SK-N-SH (cell line): ENCODE data around the gene CELF4. TPM values are rescaled to one million over a fixed set of nuclear protein-coding genes. Genes with fewer than 3 reads are reported as not detected.

ENCODE experiments used
- CTCF ChIA-PET: fragments of 300-600, 350-600 bp; formaldehyde crosslinking; extraction: SDS; loops from one replicate; lab custom pipeline; 2021; lab: Yijun Ruan, JAX
- POLR2A ChIA-PET: fragments of 350-600 bp; sonication (Branson Sonifier 250); formaldehyde crosslinking; extraction: SDS; loops from one replicate; lab custom pipeline; 2020; ENCODE audit warnings: antibody characterized with exemption, inconsistent platforms; lab: Yijun Ruan, JAX
- DNase-seq: peaks from one replicate; pipeline ENCODE4 v3.0.0; 2012
- H2AFZ ChIP-seq: fragments of 200-600 bp; sonication (generic); 2 replicates; pipeline ENCODE4 v1.8.1; 2016; ENCODE audit warnings: antibody characterized with exemption, mild to moderate bottlenecking, low read depth
- H3F3A ChIP-seq: fragments of 200-600 bp; sonication (generic); replicated peaks from 2 replicates; pipeline ENCODE3; 2016; ENCODE audit warnings: antibody characterized with exemption, mild to moderate bottlenecking; ENCODE audit not compliant: insufficient read depth
- H3K27ac ChIP-seq, 2 experiments: fragments of 200-500 bp in 1 of 2; fragments of 200-600 bp in 1 of 2; sonication (Bioruptor generic) in 1 of 2; sonication (generic), shearing (Covaris generic) in 1 of 2; 2 replicates each; pipeline versions ENCODE4 v1.5.1 to v1.6.1; 2014 to 2016; ENCODE audit warnings: low read depth in 2 of 2, inconsistent platforms in 1 of 2, low read length in 1 of 2, mild to moderate bottlenecking in 1 of 2, mixed read lengths in 1 of 2
- H3K27me3 ChIP-seq: fragments of 200-600 bp; sonication (generic), shearing (Covaris generic); 2 replicates; pipeline ENCODE4 v1.6.1; 2016; ENCODE audit warnings: mixed run types; ENCODE audit not compliant: insufficient read depth
- H3K36me3 ChIP-seq, 2 experiments: fragments of 200-500 bp in 1 of 2; fragments of 200-600 bp in 1 of 2; sonication (Bioruptor generic) in 1 of 2; sonication (generic) in 1 of 2; replicated peaks in 1 of 2; 2 replicates each; pipeline versions ENCODE3 to v1.5.1; 2014 to 2016; ENCODE audit warnings: low read length in 1 of 2, mild to moderate bottlenecking in 1 of 2; ENCODE audit not compliant: insufficient read depth in 2 of 2, control insufficient read depth in 1 of 2
- H3K4me1 ChIP-seq, 2 experiments: fragments of 200-500 bp in 1 of 2; fragments of 200-600 bp in 1 of 2; sonication (Bioruptor generic) in 1 of 2; sonication (generic), shearing (Covaris generic) in 1 of 2; 2 replicates each; pipeline versions ENCODE4 v1.5.1 to v1.6.1; 2014 to 2016; ENCODE audit warnings: low read depth in 1 of 2, low read length in 1 of 2, mixed run types in 1 of 2; ENCODE audit not compliant: insufficient read depth in 2 of 2, control insufficient read depth in 1 of 2
- H3K4me2 ChIP-seq: fragments of 200-600 bp; sonication (generic), shearing (Covaris generic); 2 replicates; pipeline ENCODE4 v1.6.1; 2017; ENCODE audit warnings: mixed run types
- H3K4me3 ChIP-seq, 2 experiments: fragments of 200-500 bp in 1 of 2; fragments of 200-600 bp in 1 of 2; sonication (Bioruptor generic) in 1 of 2; sonication (generic), shearing (Covaris generic) in 1 of 2; 2 replicates each; pipeline versions ENCODE4 v1.5.1 to v1.8.1; 2014 to 2016; ENCODE audit warnings: low read depth in 2 of 2, inconsistent platforms in 1 of 2, low read length in 1 of 2, mild to moderate bottlenecking in 1 of 2, mixed read lengths in 1 of 2, moderate library complexity in 1 of 2
- H3K79me2 ChIP-seq: fragments of 200-600 bp; sonication (generic); 2 replicates; pipeline ENCODE4 v1.8.1; 2017; ENCODE audit warnings: mild to moderate bottlenecking; ENCODE audit not compliant: insufficient read depth
- H3K9ac ChIP-seq: fragments of 200-600 bp; sonication (generic); 2 replicates; pipeline ENCODE4 v1.6.1; 2017; ENCODE audit warnings: mixed run types
- H3K9me2 ChIP-seq: fragments of 200-600 bp; sonication (generic); 2 replicates; pipeline ENCODE4 v1.6.1; 2017; ENCODE audit warnings: mixed run types
- H3K9me3 ChIP-seq: fragments of 200-600 bp; sonication (generic); 2 replicates; pipeline ENCODE4 v1.6.1; 2017; ENCODE audit warnings: mixed run types, mild to moderate bottlenecking, moderate library complexity
- H4K20me1 ChIP-seq: fragments of 200-600 bp; sonication (generic); 2 replicates; pipeline ENCODE4 v1.6.1; 2017; ENCODE audit warnings: mild to moderate bottlenecking, mixed run types; ENCODE audit not compliant: insufficient read depth
- CHD2 ChIP-seq: fragments of 150-350 bp; IDR thresholded peaks from 2 replicates; pipeline ENCODE4 v1.6.1; 2018; ENCODE audit warnings: low read length; ENCODE audit not compliant: partially characterized antibody
- EP300 ChIP-seq, 2 experiments: IDR thresholded peaks; 2 replicates each; pipeline versions ENCODE4 v1.4.0 to v1.6.1; 2012; ENCODE audit warnings: borderline replicate concordance in 1 of 2, low read depth in 1 of 2, low read length in 1 of 2
- FOXJ3 ChIP-seq: sonication (generic); formaldehyde crosslinking; IDR thresholded peaks from 2 replicates; pipeline ENCODE4 v1.5.1; 2020; ENCODE audit warnings: mild to moderate bottlenecking, missing genetic modification reagents
- FOXM1 ChIP-seq: IDR thresholded peaks from 2 replicates; pipeline ENCODE4 v1.4.0; 2012; ENCODE audit warnings: low read depth, mild to moderate bottlenecking
- JUND ChIP-seq: IDR thresholded peaks from 2 replicates; pipeline ENCODE4 v1.4.0; 2012
- MXI1 ChIP-seq: IDR thresholded peaks from 2 replicates; pipeline ENCODE4 v1.6.1; 2012; ENCODE audit warnings: mild to moderate bottlenecking, low read depth, low read length, improper control_type of control experiment
- NFIC ChIP-seq: IDR thresholded peaks from 2 replicates; pipeline ENCODE4 v1.4.0; 2012; ENCODE audit warnings: borderline replicate concordance
- RAD21 ChIP-seq: IDR thresholded peaks from 2 replicates; pipeline ENCODE4 v1.6.1; 2012; ENCODE audit warnings: mild to moderate bottlenecking, low read length
- SIN3A ChIP-seq: IDR thresholded peaks from 2 replicates; pipeline ENCODE4 v1.6.1; 2012; ENCODE audit warnings: low read depth, mild to moderate bottlenecking, low read length, moderate library complexity, borderline replicate concordance
- TAF1 ChIP-seq: IDR thresholded peaks from 2 replicates; pipeline ENCODE4 v1.6.1; 2012; ENCODE audit warnings: low read depth, mild to moderate bottlenecking, low read length, moderate library complexity, borderline replicate concordance
- WGBS: methylation state at CpG from one replicate; pipeline ENCODE4 v1.1.6; 2017; ENCODE audit warnings: low lambda C conversion rate; 5-methylcytosine and 5-hydroxymethylcytosine counted together
- polyA plus RNA-seq, 3 experiments: library from polyadenylated mRNA; depleted of rRNA; stranded (reverse); fragments of >200 nt; gene quantifications; 2 replicates each; pipeline ENCODE4 v1.2.3, GENCODE V29; 2012
- TF ChIP-seq, protein P1 (sequence below): fragments of 200-600 bp; sonication (generic); IDR thresholded peaks from 2 replicates; pipeline ENCODE4 v1.6.1; 2017; ENCODE audit warnings: antibody characterized with exemption, mild to moderate bottlenecking, moderate library complexity
- TF ChIP-seq, protein P2 (sequence below): IDR thresholded peaks from 2 replicates; pipeline ENCODE4; 2012
- TF ChIP-seq, protein P3 (sequence below): IDR thresholded peaks from 2 replicates; pipeline ENCODE4 v1.4.0; 2012; ENCODE audit warnings: low read depth, borderline replicate concordance

CELF4 gene
- polyA plus RNA-seq, 1 of the 3 experiments (the other 2 are of a cell fraction), result 0.26 TPM

DNA sequence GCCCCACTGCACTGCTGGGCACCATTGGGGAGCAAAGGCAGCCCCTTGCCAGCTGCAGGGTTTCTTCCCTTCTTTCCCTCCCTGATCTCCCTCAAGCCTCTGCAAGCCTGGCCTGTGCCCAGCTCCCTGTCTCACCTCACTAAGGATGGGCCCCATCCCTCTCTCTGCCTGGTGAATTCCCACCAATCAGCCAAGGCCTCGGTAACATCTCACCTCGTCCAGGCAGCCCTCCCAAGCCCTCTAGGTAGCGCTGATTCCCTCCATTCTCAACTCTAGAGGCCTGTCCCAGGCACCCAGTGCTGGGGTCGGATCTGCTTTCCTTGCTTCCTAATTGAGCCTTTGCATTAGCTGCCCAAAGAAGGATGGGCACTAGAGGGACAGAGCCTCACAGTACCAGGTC is 63.0 kb downstream of the CELF4 start (continued):
- TF ChIP-seq FOXJ3 (CRISPR knock-in tag) (no peak), MXI1 (no peak)

DNA sequence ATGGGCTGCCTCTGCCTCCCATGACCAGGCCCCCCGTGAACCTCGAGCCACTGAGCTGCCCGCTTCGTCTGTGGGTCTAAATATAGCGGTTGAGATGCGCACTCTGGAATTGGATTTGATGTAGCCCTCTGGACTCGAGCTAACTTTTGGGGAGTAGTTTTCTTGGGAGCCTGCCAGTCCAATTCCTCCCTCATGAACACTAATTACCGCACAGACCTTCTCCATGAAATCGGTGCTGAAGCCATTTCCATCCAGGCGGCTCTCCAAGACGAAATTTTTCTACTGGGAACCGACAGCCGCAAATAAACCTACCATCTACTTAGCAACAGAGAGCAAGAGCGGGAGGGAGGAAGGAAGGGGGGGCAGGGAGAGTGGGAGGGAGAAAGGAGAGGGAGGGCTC is 63.6 kb downstream of the CELF4 start:
- no peak for DNase-seq
- no peak for TF ChIP-seq EP300 (IDR thresholded peaks at IDR 0.05; ENCODE audit: borderline replicate concordance in 1 of 2, low read depth in 1 of 2, low read length in 1 of 2)
- TF ChIP-seq RAD21, result no peak
- no peak for TF ChIP-seq NFIC
- TF ChIP-seq TAF1, result no peak
- TF ChIP-seq CHD2, result no peak
- TF ChIP-seq, protein P1, sequence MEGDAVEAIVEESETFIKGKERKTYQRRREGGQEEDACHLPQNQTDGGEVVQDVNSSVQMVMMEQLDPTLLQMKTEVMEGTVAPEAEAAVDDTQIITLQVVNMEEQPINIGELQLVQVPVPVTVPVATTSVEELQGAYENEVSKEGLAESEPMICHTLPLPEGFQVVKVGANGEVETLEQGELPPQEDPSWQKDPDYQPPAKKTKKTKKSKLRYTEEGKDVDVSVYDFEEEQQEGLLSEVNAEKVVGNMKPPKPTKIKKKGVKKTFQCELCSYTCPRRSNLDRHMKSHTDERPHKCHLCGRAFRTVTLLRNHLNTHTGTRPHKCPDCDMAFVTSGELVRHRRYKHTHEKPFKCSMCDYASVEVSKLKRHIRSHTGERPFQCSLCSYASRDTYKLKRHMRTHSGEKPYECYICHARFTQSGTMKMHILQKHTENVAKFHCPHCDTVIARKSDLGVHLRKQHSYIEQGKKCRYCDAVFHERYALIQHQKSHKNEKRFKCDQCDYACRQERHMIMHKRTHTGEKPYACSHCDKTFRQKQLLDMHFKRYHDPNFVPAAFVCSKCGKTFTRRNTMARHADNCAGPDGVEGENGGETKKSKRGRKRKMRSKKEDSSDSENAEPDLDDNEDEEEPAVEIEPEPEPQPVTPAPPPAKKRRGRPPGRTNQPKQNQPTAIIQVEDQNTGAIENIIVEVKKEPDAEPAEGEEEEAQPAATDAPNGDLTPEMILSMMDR, result no peak
- TF ChIP-seq, protein P2, sequence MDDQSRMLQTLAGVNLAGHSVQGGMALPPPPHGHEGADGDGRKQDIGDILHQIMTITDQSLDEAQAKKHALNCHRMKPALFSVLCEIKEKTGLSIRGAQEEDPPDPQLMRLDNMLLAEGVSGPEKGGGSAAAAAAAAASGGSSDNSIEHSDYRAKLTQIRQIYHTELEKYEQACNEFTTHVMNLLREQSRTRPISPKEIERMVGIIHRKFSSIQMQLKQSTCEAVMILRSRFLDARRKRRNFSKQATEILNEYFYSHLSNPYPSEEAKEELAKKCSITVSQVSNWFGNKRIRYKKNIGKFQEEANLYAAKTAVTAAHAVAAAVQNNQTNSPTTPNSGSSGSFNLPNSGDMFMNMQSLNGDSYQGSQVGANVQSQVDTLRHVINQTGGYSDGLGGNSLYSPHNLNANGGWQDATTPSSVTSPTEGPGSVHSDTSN, result no peak
- TF ChIP-seq FOXM1, result no peak
- no peak for TF ChIP-seq MXI1
- TF ChIP-seq, protein P3, sequence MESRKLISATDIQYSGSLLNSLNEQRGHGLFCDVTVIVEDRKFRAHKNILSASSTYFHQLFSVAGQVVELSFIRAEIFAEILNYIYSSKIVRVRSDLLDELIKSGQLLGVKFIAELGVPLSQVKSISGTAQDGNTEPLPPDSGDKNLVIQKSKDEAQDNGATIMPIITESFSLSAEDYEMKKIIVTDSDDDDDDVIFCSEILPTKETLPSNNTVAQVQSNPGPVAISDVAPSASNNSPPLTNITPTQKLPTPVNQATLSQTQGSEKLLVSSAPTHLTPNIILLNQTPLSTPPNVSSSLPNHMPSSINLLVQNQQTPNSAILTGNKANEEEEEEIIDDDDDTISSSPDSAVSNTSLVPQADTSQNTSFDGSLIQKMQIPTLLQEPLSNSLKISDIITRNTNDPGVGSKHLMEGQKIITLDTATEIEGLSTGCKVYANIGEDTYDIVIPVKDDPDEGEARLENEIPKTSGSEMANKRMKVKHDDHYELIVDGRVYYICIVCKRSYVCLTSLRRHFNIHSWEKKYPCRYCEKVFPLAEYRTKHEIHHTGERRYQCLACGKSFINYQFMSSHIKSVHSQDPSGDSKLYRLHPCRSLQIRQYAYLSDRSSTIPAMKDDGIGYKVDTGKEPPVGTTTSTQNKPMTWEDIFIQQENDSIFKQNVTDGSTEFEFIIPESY, result no peak
- no peak for TF ChIP-seq FOXJ3 (CRISPR knock-in tag)
- TF ChIP-seq SIN3A, result no peak
- no peak for TF ChIP-seq JUND
- Histone ChIP-seq H3K9ac (no peak overlapping the region), H3K4me3 (no peak overlapping the region), H3K27me3 (no peaks in the 10 kb centered on the region), H3F3A (no peaks in the 10 kb centered on the region), H3K4me2 (no peak overlapping the region), H3K4me1 (peaks cover 0 to 58% of the 10 kb centered on the region in 2 experiments; a peak in 2 of 4 replicates), H3K36me3 (no peaks in the 10 kb centered on the region), H4K20me1 (no peaks in the 10 kb centered on the region), H3K27ac (no peak overlapping the region), H3K9me3 (no peaks in the 10 kb centered on the region), H3K79me2 (no peaks in the 10 kb centered on the region), H2AFZ (no peak overlapping the region), H3K9me2 (no peaks in the 10 kb centered on the region)
- 57% methylated on average over 12 of the region's 14 CpGs for WGBS
- CTCF ChIA-PET, result interaction anchor here (0.6 to 1.7 kb wide), 5 partner anchors 13 to 166 kb away, joined by 3 to 7 read pairs (median 3); no protein-coding TSS in a partner anchor
- POLR2A ChIA-PET, result no interaction called here
